DOHH2 (cell line): ENCODE results near the gene CCDC83.

Source experiments
- EZH2phosphoT487 ChIP-seq: fragments of 200-600 bp; sonication (generic); IDR thresholded peaks from 2 replicates; pipeline ENCODE4 v1.6.1; 2017; ENCODE audit warnings: borderline replicate concordance, mild to moderate bottlenecking, antibody characterized with exemption, low read length, moderate library complexity, mixed read lengths
- TF ChIP-seq, protein P1 (sequence below): fragments of 200-600 bp; sonication (generic); IDR thresholded peaks from one replicate; pipeline ENCODE4 v1.5.1; 2014; ENCODE audit warnings: antibody characterized with exemption, mild to moderate bottlenecking, low read depth, low read length; ENCODE audit not compliant: poor library complexity, severe bottlenecking

GRCh38 chr11:85857098-85857497, 1.9 kb downstream of the CCDC83 start:
- TF ChIP-seq, protein P1, sequence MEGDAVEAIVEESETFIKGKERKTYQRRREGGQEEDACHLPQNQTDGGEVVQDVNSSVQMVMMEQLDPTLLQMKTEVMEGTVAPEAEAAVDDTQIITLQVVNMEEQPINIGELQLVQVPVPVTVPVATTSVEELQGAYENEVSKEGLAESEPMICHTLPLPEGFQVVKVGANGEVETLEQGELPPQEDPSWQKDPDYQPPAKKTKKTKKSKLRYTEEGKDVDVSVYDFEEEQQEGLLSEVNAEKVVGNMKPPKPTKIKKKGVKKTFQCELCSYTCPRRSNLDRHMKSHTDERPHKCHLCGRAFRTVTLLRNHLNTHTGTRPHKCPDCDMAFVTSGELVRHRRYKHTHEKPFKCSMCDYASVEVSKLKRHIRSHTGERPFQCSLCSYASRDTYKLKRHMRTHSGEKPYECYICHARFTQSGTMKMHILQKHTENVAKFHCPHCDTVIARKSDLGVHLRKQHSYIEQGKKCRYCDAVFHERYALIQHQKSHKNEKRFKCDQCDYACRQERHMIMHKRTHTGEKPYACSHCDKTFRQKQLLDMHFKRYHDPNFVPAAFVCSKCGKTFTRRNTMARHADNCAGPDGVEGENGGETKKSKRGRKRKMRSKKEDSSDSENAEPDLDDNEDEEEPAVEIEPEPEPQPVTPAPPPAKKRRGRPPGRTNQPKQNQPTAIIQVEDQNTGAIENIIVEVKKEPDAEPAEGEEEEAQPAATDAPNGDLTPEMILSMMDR: no peak
- no peak for TF ChIP-seq EZH2phosphoT487
